Measurements from ENCODE around the gene HERC2.

DNA sequence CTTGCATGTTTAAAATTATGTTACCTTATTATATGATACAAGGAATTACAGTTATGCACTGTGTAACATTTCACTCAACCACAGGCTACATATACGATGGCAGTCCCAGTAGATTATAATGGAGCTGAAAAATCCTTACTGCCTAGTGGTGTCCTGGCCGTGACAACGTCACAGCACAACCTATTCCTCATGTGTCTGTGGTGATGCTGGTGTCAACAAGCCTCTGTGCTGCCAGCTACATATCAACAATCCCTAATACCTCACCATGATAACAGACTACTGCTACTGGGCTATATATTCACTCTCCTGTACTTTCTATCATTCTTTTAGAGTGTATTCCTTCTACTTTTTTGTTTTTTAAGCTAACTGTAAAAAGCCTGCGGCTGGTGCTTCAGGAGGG, 142.7 kb downstream of the HERC2 start:
- TF ChIP-seq CTCF (IDR thresholded peaks at IDR 0.05) (no peak), POLR2A (IDR thresholded peaks at IDR 0.05) (no peak)
